ENCODE data around the gene FZR1. TPM values are rescaled to one million over a fixed set of nuclear protein-coding genes. Genes with fewer than 3 reads are reported as not detected.

The FZR1 gene
- total and polyA plus RNA-seq, 9 of the 15 experiments (the other 6 are each of a cell fraction or from before 2014, with no cell fraction given) = 0.18 to 48.0 (median 22.2) TPM

DNA sequence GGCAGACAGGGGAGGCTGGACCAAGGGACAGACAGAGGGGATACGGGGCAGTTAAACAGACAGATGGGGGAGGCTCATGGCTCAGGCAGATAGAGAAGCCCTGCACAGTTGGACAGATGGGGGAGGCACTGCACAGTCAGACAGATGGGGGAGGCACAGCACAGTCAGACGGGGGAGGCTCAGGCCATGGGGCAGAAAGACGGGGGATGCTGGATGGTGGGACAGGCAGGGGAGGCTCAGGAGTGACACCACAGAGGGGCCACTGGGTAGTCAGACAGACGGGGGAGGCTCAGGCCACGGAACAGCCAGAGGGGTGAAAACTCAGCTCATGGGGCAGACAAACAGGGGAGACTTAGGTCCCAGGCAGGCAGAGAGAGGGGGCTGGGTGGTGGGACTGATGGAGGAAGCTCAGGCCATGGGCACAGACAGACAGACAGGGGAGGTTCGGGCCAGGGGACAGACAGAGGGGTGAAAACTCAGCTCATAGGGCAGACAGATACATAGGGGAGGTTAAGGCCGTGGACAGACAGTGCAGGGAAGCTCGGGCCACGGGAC, 50.4 kb downstream of the FZR1 start (continued):
- TF ChIP-seq MYBL2 (IDR thresholded peaks at IDR 0.05; ENCODE audit: low read depth) = no peak
- no peak for TF ChIP-seq MYBL2 (CRISPR knock-in tag; IDR thresholded peaks at IDR 0.05; ENCODE audit: borderline replicate concordance)
- TF ChIP-seq SRSF1 (IDR thresholded peaks at IDR 0.05; ENCODE audit: low read depth, low read length) = no peak
- no peak for TF ChIP-seq ZNF41 (CRISPR knock-in tag; conservative IDR thresholded peaks at IDR 0.05)
- no peak for TF ChIP-seq NCOA1 (IDR thresholded peaks at IDR 0.05; ENCODE audit: low read depth)
- no peak for TF ChIP-seq COPS2 (conservative IDR thresholded peaks at IDR 0.05)
- TF ChIP-seq, protein P1, sequence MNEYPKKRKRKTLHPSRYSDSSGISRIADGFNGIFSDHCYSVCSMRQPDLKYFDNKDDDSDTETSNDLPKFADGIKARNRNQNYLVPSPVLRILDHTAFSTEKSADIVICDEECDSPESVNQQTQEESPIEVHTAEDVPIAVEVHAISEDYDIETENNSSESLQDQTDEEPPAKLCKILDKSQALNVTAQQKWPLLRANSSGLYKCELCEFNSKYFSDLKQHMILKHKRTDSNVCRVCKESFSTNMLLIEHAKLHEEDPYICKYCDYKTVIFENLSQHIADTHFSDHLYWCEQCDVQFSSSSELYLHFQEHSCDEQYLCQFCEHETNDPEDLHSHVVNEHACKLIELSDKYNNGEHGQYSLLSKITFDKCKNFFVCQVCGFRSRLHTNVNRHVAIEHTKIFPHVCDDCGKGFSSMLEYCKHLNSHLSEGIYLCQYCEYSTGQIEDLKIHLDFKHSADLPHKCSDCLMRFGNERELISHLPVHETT (CRISPR knock-in tag; conservative IDR thresholded peaks at IDR 0.05 in 1 of 2, IDR thresholded peaks at IDR 0.05 in 1 of 2) = 0 out of 4 replicates have a peak, but pooled peaks of 1 of the 2 experiments have one; percentile 30
- TF ChIP-seq RHOXF2B (CRISPR knock-in tag; conservative IDR thresholded peaks at IDR 0.05) = no peak
- TF ChIP-seq ZNF121 (CRISPR knock-in tag; conservative IDR thresholded peaks at IDR 0.05) = no peak
- no peak for TF ChIP-seq ZNF696 (CRISPR knock-in tag; conservative IDR thresholded peaks at IDR 0.05)
- TF ChIP-seq, protein P2, sequence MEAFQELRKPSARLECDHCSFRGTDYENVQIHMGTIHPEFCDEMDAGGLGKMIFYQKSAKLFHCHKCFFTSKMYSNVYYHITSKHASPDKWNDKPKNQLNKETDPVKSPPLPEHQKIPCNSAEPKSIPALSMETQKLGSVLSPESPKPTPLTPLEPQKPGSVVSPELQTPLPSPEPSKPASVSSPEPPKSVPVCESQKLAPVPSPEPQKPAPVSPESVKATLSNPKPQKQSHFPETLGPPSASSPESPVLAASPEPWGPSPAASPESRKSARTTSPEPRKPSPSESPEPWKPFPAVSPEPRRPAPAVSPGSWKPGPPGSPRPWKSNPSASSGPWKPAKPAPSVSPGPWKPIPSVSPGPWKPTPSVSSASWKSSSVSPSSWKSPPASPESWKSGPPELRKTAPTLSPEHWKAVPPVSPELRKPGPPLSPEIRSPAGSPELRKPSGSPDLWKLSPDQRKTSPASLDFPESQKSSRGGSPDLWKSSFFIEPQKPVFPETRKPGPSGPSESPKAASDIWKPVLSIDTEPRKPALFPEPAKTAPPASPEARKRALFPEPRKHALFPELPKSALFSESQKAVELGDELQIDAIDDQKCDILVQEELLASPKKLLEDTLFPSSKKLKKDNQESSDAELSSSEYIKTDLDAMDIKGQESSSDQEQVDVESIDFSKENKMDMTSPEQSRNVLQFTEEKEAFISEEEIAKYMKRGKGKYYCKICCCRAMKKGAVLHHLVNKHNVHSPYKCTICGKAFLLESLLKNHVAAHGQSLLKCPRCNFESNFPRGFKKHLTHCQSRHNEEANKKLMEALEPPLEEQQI (IDR thresholded peaks at IDR 0.05) = no peak
- TF ChIP-seq KLF1 (tag; IDR thresholded peaks at IDR 0.05) = no peak
- TF ChIP-seq, protein P3, sequence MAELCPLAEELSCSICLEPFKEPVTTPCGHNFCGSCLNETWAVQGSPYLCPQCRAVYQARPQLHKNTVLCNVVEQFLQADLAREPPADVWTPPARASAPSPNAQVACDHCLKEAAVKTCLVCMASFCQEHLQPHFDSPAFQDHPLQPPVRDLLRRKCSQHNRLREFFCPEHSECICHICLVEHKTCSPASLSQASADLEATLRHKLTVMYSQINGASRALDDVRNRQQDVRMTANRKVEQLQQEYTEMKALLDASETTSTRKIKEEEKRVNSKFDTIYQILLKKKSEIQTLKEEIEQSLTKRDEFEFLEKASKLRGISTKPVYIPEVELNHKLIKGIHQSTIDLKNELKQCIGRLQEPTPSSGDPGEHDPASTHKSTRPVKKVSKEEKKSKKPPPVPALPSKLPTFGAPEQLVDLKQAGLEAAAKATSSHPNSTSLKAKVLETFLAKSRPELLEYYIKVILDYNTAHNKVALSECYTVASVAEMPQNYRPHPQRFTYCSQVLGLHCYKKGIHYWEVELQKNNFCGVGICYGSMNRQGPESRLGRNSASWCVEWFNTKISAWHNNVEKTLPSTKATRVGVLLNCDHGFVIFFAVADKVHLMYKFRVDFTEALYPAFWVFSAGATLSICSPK (IDR thresholded peaks at IDR 0.05; ENCODE audit: borderline replicate concordance) = no peak
- TF ChIP-seq ZBTB17 (CRISPR knock-in tag; IDR thresholded peaks at IDR 0.05) = no peak
- TF ChIP-seq, protein P4, sequence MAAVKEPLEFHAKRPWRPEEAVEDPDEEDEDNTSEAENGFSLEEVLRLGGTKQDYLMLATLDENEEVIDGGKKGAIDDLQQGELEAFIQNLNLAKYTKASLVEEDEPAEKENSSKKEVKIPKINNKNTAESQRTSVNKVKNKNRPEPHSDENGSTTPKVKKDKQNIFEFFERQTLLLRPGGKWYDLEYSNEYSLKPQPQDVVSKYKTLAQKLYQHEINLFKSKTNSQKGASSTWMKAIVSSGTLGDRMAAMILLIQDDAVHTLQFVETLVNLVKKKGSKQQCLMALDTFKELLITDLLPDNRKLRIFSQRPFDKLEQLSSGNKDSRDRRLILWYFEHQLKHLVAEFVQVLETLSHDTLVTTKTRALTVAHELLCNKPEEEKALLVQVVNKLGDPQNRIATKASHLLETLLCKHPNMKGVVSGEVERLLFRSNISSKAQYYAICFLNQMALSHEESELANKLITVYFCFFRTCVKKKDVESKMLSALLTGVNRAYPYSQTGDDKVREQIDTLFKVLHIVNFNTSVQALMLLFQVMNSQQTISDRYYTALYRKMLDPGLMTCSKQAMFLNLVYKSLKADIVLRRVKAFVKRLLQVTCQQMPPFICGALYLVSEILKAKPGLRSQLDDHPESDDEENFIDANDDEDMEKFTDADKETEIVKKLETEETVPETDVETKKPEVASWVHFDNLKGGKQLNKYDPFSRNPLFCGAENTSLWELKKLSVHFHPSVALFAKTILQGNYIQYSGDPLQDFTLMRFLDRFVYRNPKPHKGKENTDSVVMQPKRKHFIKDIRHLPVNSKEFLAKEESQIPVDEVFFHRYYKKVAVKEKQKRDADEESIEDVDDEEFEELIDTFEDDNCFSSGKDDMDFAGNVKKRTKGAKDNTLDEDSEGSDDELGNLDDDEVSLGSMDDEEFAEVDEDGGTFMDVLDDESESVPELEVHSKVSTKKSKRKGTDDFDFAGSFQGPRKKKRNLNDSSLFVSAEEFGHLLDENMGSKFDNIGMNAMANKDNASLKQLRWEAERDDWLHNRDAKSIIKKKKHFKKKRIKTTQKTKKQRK (IDR thresholded peaks at IDR 0.05; ENCODE audit: borderline replicate concordance, low read depth, low read length) = no peak
- TF ChIP-seq ARID1B (IDR thresholded peaks at IDR 0.05) = peak; percentile 29; the same call in 1 of the 2 replicates
- no peak for TF ChIP-seq MECOM (CRISPR knock-in tag; IDR thresholded peaks at IDR 0.05)
- TF ChIP-seq CBX5 (IDR thresholded peaks at IDR 0.05; ENCODE audit: borderline replicate concordance, low read depth) = no peak
